Anterior cingulate cortex (tissue), 58 donors: ENCODE data around the gene SOSTDC1.

Experiments used
- DNase-seq, 58 donors: peaks; one replicate each; lab custom pipeline; 2025; lab: John Stamatoyannopoulos, UW

The SOSTDC1 gene

GRCh38 chr7:16420649-16421332 is 44.7 kb downstream of the SOSTDC1 start:
- peak; percentile 30 to 90 (median 79) for DNase-seq

GRCh38 chr7:16420329-16420648 is 45.2 kb downstream of the SOSTDC1 start:
- peak in 1 of 58 donors; percentile 33 for DNase-seq

GRCh38 chr7:16419859-16420258 is 45.7 kb downstream of the SOSTDC1 start:
- DNase-seq, result no peak

DNA sequence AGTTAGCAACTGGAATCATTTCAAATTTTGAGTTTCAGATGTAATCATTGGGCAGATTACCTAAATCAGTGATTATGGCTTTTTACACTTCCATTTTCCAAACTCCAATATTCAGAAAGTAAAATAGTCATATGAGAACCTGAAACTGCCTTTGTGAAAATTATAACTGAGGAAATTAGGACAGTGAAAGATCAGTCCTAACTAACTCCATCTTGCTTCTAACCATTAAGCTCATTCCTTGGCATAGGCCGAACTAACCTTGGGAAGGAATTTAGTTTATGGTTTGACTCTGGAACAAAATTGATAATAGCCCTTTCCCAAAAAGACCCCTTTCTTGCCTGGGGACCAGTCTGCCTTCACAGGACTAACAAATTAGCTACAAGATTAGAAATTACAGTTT is 46.4 kb downstream of the SOSTDC1 start:
- DNase-seq, result no peak

- DNase-seq, result no peak
These were observed 47.6 kb downstream of the SOSTDC1 start for GRCh38 chr7:16417906-16418305.

DNA sequence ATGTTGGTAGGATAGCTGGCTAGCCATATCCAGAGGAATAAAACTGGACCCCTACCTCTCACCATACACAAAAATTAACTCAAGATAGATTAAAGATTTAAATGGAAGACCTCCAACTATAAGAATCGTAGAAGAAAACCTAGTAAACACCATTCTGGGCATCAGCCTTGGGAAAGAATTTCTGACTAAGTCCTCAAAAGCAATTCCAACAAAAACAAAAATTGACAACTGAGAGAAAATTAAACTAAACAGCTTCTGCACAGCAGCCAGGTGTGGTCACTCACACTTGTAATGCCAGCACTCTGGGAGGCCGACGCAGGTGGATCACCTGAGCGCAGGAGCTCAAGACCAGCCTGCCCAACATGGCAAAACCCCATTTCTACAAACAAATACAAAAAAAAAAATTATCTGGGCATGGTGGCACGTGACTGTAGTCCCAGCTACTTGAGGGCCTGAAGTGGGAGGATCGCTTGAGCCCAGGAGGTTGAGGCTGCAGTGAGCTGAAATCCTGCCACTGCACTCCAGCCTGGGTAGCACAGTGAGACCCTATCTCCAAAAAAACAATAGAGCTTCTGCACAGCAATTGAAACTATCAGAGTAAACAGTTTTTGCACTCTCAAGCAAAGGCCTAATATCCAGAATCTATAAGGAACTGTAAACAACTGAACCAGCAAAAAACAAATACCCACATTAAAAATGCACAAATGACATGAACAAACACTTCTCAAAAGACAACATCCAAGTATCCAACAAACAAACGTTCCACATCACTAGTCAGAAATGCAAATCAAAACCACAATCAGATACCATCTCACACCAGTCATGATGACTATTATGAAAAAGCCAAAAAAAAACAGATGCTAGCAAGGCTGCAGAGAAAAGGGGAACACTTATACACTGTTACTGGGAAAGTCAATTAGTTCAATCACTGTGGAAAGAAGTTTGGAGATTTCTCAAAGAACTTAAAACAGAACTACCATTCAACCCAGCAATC is 49.0 kb downstream of the SOSTDC1 start:
- no peak for DNase-seq

DNA sequence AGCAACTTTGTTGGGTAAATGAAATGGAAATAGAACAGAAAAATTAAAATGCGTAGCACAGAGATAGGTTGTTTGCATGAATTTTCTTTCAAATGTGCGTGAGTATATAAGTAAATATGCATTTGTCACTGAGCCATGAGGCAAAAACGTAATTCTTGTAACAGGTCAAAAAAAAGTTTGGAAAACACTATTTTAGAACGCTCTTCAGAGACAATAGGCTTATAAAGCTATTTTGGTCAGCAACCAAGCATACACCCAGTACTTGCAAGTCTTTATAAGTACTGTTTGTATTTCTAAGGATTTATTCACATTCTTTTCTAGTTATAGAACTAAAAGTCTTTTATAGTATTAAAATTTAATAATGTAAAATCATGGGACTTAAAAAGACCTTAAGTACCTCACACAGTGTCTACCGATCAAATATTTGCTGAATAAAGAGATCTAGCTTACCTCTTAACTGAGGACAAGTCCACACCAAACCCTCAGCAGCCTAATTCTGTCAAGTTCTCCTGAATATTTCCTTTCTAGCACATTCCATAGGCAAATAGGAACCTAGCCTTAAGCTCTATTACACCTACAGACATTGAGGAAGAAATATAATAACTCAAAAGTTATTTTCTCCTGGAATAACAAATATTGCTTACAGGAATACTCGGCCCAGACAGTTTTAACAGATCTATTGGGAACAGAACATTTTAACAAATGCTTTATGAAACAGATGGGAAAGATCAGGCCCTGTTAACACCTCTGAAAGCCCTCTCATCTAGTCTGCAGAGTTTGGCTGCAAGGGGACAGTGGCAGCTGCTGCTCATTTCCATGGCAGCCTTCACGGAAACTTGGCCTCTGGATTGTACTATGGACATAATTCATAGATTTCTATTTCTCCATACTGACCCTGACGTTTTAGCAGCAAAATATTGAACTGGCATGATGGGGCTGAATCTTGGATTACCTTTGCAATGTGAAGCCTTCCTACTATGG is 53.0 kb downstream of the SOSTDC1 start:
- no peak for DNase-seq
